Stimulated activated CD8-positive, alpha-beta memory T cell treated with anti-CD3 and anti-CD28 coated beads, Interleukin-4, amount 100 ng/mL, for 1 hour (primary cell): ENCODE measurements around the gene FBLN5.

Experiments
- DNase-seq, 2 donors: peaks; one replicate each; pipeline ENCODE4 v3.0.0-alpha.2; 2020; ENCODE audit warnings: low read depth in 2 of 2, low spot score in 1 of 2

FBLN5 gene

DNA sequence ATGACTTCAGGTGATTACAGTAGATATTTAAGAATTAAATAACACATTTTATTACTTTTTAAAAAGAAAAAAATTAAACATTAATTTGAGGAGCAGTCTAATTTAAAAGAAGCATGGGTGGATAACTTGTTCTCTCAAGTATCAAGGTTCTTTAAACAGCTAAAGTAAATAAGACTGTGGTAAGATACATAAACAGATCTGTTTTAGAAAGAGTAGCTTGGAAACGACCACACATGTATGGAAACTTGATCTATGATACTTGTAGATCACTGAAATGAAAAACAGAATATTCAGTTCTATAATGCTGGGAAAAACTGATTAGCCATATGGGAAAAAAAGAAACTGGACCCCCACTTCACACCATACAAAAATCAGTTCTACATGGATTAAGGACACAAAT lies 116.2 kb downstream of the FBLN5 start:
- DNase-seq = no peak

- DNase-seq = no peak
Measured at GRCh38 chr14:91830777-91831176, 116.7 kb downstream of the FBLN5 start.

DNA sequence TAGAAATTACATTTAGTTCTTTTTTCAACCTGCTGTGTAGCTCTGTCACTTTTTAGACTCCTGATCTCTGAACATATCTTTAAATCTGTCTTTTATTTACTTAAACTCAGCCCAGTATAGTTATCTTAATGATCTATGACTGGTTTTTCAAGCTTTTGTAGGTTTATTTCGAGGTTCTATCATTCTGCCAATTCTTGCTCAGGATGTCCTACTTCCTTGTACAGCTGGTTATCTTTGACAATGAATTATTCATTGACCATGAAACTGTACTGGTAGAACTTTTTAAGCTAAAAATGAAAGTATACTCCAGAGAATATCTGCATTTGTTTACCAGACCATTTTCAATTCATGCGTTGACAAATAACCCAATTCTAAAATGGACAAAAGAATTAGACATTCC lies 118.0 kb downstream of the FBLN5 start:
- DNase-seq = no peak

DNA sequence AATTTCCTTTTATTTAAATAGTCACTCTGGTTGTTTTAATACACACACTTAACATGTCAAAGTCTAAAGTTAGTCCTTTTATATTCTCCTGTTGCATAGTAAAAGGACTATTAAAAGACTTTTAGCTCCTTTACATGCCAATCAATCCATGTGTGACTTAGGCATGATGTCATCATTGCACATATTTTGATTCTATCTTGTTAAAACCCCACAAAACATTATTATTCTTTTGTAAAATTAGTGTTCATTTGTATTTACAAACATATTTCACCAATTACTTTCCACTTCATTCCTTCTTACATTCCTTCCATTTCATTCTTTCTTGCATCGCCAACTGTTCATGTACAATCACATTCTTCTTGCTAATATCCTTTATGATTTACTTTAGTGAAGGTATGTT lies 119.7 kb downstream of the FBLN5 start:
- no peak for DNase-seq
